Neural cell (in vitro differentiated cells): ENCODE measurements around the gene CDC42SE1.

Source experiments
- RAD21 ChIP-seq: fragments of 450-650 bp; conservative IDR thresholded peaks from 2 replicates; pipeline ENCODE4 v1.6.1; 2014; ENCODE audit warnings: antibody characterized with exemption, mild to moderate bottlenecking, moderate library complexity
- TF ChIP-seq, protein P1 (sequence below): fragments of 450-650 bp; IDR thresholded peaks from 2 replicates; pipeline ENCODE4 v1.5.1; 2014; ENCODE audit warnings: antibody characterized with exemption, mild to moderate bottlenecking, moderate library complexity; ENCODE audit not compliant: poor library complexity, severe bottlenecking

DNA sequence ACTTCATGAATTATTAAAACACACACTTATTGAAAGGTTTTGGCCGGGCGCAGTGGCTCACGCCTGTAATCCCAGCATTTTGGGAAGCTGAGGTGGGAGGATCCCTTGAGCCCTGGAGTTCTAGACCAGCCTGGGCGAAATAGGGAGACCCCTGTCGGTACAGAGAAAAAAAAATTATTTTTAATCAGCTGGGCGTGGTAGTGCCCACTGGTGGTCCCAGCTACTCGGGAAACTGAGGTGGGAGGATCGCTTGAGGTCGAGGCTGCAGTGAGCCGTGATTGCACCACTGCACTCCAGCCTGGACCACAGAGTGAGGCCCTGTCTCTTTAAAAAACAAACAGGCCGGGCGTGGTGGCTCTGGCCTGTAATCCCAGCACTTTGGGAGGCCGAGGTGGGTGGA is 12.8 kb upstream of the CDC42SE1 start:
- TF ChIP-seq, protein P1, sequence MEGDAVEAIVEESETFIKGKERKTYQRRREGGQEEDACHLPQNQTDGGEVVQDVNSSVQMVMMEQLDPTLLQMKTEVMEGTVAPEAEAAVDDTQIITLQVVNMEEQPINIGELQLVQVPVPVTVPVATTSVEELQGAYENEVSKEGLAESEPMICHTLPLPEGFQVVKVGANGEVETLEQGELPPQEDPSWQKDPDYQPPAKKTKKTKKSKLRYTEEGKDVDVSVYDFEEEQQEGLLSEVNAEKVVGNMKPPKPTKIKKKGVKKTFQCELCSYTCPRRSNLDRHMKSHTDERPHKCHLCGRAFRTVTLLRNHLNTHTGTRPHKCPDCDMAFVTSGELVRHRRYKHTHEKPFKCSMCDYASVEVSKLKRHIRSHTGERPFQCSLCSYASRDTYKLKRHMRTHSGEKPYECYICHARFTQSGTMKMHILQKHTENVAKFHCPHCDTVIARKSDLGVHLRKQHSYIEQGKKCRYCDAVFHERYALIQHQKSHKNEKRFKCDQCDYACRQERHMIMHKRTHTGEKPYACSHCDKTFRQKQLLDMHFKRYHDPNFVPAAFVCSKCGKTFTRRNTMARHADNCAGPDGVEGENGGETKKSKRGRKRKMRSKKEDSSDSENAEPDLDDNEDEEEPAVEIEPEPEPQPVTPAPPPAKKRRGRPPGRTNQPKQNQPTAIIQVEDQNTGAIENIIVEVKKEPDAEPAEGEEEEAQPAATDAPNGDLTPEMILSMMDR = no peak
- no peak for TF ChIP-seq RAD21
